HG02938 (cell line): ENCODE results near the gene MICALL2.

Source experiments
- ATAC-seq: cut with Tn5 transposase; IDR thresholded peaks from one replicate; pipeline ENCODE4 v1.9.1; 2021; ENCODE audit warnings: mild to moderate bottlenecking, moderate library complexity; ENCODE audit not compliant: unreplicated experiment

The MICALL2 gene

GRCh38 chr7:1434891-1435670, 24.2 kb downstream of the MICALL2 start:
- no peak for ATAC-seq

GRCh38 chr7:1434165-1434718, 25.0 kb downstream of the MICALL2 start:
- no peak for ATAC-seq

- ATAC-seq = no peak
Observed at GRCh38 chr7:1433128-1433920, 25.9 kb downstream of the MICALL2 start.

- no peak for ATAC-seq
Observed at GRCh38 chr7:1432411-1433082, 26.7 kb downstream of the MICALL2 start.

- ATAC-seq = no peak
Observed at GRCh38 chr7:1431634-1432380, 27.5 kb downstream of the MICALL2 start.

GRCh38 chr7:1431226-1431625, 28.0 kb downstream of the MICALL2 start:
- ATAC-seq = no peak

- ATAC-seq = no peak
Observed at GRCh38 chr7:1430056-1430845, 29.0 kb downstream of the MICALL2 start.

- ATAC-seq = no peak
Observed at GRCh38 chr7:1428941-1429501, 30.2 kb downstream of the MICALL2 start.

- no peak for ATAC-seq
Observed at GRCh38 chr7:1427064-1427657, 32.1 kb downstream of the MICALL2 start.

- no peak for ATAC-seq
Observed at GRCh38 chr7:1426474-1426873, 32.8 kb downstream of the MICALL2 start.

GRCh38 chr7:1425292-1426136, 33.8 kb downstream of the MICALL2 start:
- no peak for ATAC-seq

- ATAC-seq = no peak
Observed at GRCh38 chr7:1424041-1424440, 35.2 kb downstream of the MICALL2 start.

GRCh38 chr7:1423264-1423811, 35.9 kb downstream of the MICALL2 start:
- no peak for ATAC-seq

- no peak for ATAC-seq
Observed at GRCh38 chr7:1422512-1423263, 36.6 kb downstream of the MICALL2 start.

GRCh38 chr7:1421946-1422345, 37.3 kb downstream of the MICALL2 start:
- ATAC-seq = no peak

GRCh38 chr7:1421020-1421790, 38.1 kb downstream of the MICALL2 start:
- no peak for ATAC-seq
